ENCODE results near the gene SPINT2. TPM values are rescaled to one million over a fixed set of nuclear protein-coding genes. Genes with fewer than 3 reads are reported as not detected.

Gene SPINT2
- total RNA-seq, 1 donor from 2014 or later = 1.6 TPM

- H3K27me3 ChIP-seq (ENCODE audit: control insufficient read depth in 3 of 3, insufficient read depth in 3 of 3, low read length in 3 of 3) = peaks cover 2 to 13% (median 12%) of the 10 kb centered on the region in 3 donors
- H3K9me3 ChIP-seq (ENCODE audit: control insufficient read depth in 3 of 3, low read length in 3 of 3) = no peaks in the 10 kb centered on the region
- H3K4me1 ChIP-seq (ENCODE audit: control insufficient read depth in 3 of 3, insufficient read depth in 3 of 3, low read length in 3 of 3) = no peaks in the 10 kb centered on the region
- H3K9ac ChIP-seq (ENCODE audit: low read depth in 1 of 3, low read length in 3 of 3) = no peak overlapping the region
- no peak overlapping the region for H3K4me3 ChIP-seq (ENCODE audit: low read length in 3 of 3)
- H3K27ac ChIP-seq (ENCODE audit: low read depth, low read length) = no peak overlapping the region
- H3K36me3 ChIP-seq (ENCODE audit: control insufficient read depth in 3 of 3, insufficient read depth in 3 of 3, low read length in 3 of 3) = no peaks in the 10 kb centered on the region
Observed at GRCh38 chr19:38234615-38235014, 29.8 kb upstream of the SPINT2 start.

GRCh38 chr19:38239816-38240215 lies 24.6 kb upstream of the SPINT2 start:
- peaks cover 0 to 5% (median 4%) of the 10 kb centered on the region in 3 donors for H3K27me3 ChIP-seq (ENCODE audit: control insufficient read depth in 3 of 3, insufficient read depth in 3 of 3, low read length in 3 of 3)
- no peaks in the 10 kb centered on the region for H3K36me3 ChIP-seq (ENCODE audit: control insufficient read depth in 3 of 3, insufficient read depth in 3 of 3, low read length in 3 of 3)
- no peak overlapping the region for H3K27ac ChIP-seq (ENCODE audit: low read depth, low read length)
- no peak overlapping the region for H3K4me3 ChIP-seq (ENCODE audit: low read length in 3 of 3)
- H3K9me3 ChIP-seq (ENCODE audit: control insufficient read depth in 3 of 3, low read length in 3 of 3) = no peaks in the 10 kb centered on the region
- H3K9ac ChIP-seq (ENCODE audit: low read depth in 1 of 3, low read length in 3 of 3) = no peak overlapping the region
- H3K4me1 ChIP-seq (ENCODE audit: control insufficient read depth in 3 of 3, insufficient read depth in 3 of 3, low read length in 3 of 3) = peaks cover 0 to 8% (median 1%) of the 10 kb centered on the region in 3 donors

GRCh38 chr19:38243279-38243673 lies 21.1 kb upstream of the SPINT2 start:
- no peaks in the 10 kb centered on the region for H3K36me3 ChIP-seq (ENCODE audit: control insufficient read depth in 3 of 3, insufficient read depth in 3 of 3, low read length in 3 of 3)
- H3K27me3 ChIP-seq (ENCODE audit: control insufficient read depth in 3 of 3, insufficient read depth in 3 of 3, low read length in 3 of 3) = peaks cover 0 to 6% (median 4%) of the 10 kb centered on the region in 3 donors
- H3K27ac ChIP-seq (ENCODE audit: low read depth, low read length) = no peak overlapping the region
- H3K9me3 ChIP-seq (ENCODE audit: control insufficient read depth in 3 of 3, low read length in 3 of 3) = no peaks in the 10 kb centered on the region
- H3K4me1 ChIP-seq (ENCODE audit: control insufficient read depth in 3 of 3, insufficient read depth in 3 of 3, low read length in 3 of 3) = peaks cover 0 to 11% (median 7%) of the 10 kb centered on the region in 3 donors
- H3K4me3 ChIP-seq (ENCODE audit: low read length in 3 of 3) = no peak overlapping the region
- H3K9ac ChIP-seq (ENCODE audit: low read depth in 1 of 3, low read length in 3 of 3) = no peak overlapping the region

- peaks cover 0 to 2% (median 0%) of the 10 kb centered on the region in 3 donors for H3K27me3 ChIP-seq (ENCODE audit: control insufficient read depth in 3 of 3, insufficient read depth in 3 of 3, low read length in 3 of 3)
- H3K36me3 ChIP-seq (ENCODE audit: control insufficient read depth in 3 of 3, insufficient read depth in 3 of 3, low read length in 3 of 3) = no peaks in the 10 kb centered on the region
- H3K4me1 ChIP-seq (ENCODE audit: control insufficient read depth in 3 of 3, insufficient read depth in 3 of 3, low read length in 3 of 3) = peaks cover 0 to 11% (median 8%) of the 10 kb centered on the region in 3 donors
- no peaks in the 10 kb centered on the region for H3K9me3 ChIP-seq (ENCODE audit: control insufficient read depth in 3 of 3, low read length in 3 of 3)
- no peak overlapping the region for H3K9ac ChIP-seq (ENCODE audit: low read depth in 1 of 3, low read length in 3 of 3)
- H3K4me3 ChIP-seq (ENCODE audit: low read length in 3 of 3) = no peak overlapping the region
- H3K27ac ChIP-seq (ENCODE audit: low read depth, low read length) = no peak overlapping the region
Observed at GRCh38 chr19:38245826-38246498, 18.4 kb upstream of the SPINT2 start.

GRCh38 chr19:38247126-38247525 lies 17.2 kb upstream of the SPINT2 start:
- Histone ChIP-seq H3K4me1 (ENCODE audit: control insufficient read depth in 3 of 3, insufficient read depth in 3 of 3, low read length in 3 of 3) (peaks cover 6 to 15% (median 15%) of the 10 kb centered on the region in 3 donors), H3K27me3 (ENCODE audit: control insufficient read depth in 3 of 3, insufficient read depth in 3 of 3, low read length in 3 of 3) (peaks cover 0 to 10% (median 0%) of the 10 kb centered on the region in 3 donors), H3K9me3 (ENCODE audit: control insufficient read depth in 3 of 3, low read length in 3 of 3) (no peaks in the 10 kb centered on the region), H3K4me3 (ENCODE audit: low read length in 3 of 3) (no peak overlapping the region), H3K27ac (ENCODE audit: low read depth, low read length) (no peak overlapping the region), H3K9ac (ENCODE audit: low read depth in 1 of 3, low read length in 3 of 3) (no peak overlapping the region), H3K36me3 (ENCODE audit: control insufficient read depth in 3 of 3, insufficient read depth in 3 of 3, low read length in 3 of 3) (no peaks in the 10 kb centered on the region)

GRCh38 chr19:38247734-38248268 lies 16.6 kb upstream of the SPINT2 start:
- Histone ChIP-seq H3K27me3 (ENCODE audit: control insufficient read depth in 3 of 3, insufficient read depth in 3 of 3, low read length in 3 of 3) (peaks cover 4 to 15% (median 6%) of the 10 kb centered on the region in 3 donors), H3K9ac (ENCODE audit: low read depth in 1 of 3, low read length in 3 of 3) (no peak overlapping the region), H3K4me1 (ENCODE audit: control insufficient read depth in 3 of 3, insufficient read depth in 3 of 3, low read length in 3 of 3) (peaks cover 12 to 18% (median 15%) of the 10 kb centered on the region in 3 donors), H3K36me3 (ENCODE audit: control insufficient read depth in 3 of 3, insufficient read depth in 3 of 3, low read length in 3 of 3) (no peaks in the 10 kb centered on the region), H3K4me3 (ENCODE audit: low read length in 3 of 3) (no peak overlapping the region), H3K9me3 (ENCODE audit: control insufficient read depth in 3 of 3, low read length in 3 of 3) (no peaks in the 10 kb centered on the region), H3K27ac (ENCODE audit: low read depth, low read length) (no peak overlapping the region)

GRCh38 chr19:38248421-38248820 lies 16.0 kb upstream of the SPINT2 start:
- H3K4me1 ChIP-seq (ENCODE audit: control insufficient read depth in 3 of 3, insufficient read depth in 3 of 3, low read length in 3 of 3) = peaks cover 13 to 21% (median 15%) of the 10 kb centered on the region in 3 donors
- H3K4me3 ChIP-seq (ENCODE audit: low read length in 3 of 3) = no peak overlapping the region
- H3K27ac ChIP-seq (ENCODE audit: low read depth, low read length) = no peak overlapping the region
- no peaks in the 10 kb centered on the region for H3K9me3 ChIP-seq (ENCODE audit: control insufficient read depth in 3 of 3, low read length in 3 of 3)
- peaks cover 4 to 15% (median 12%) of the 10 kb centered on the region in 3 donors for H3K27me3 ChIP-seq (ENCODE audit: control insufficient read depth in 3 of 3, insufficient read depth in 3 of 3, low read length in 3 of 3)
- H3K9ac ChIP-seq (ENCODE audit: low read depth in 1 of 3, low read length in 3 of 3) = no peak overlapping the region
- no peaks in the 10 kb centered on the region for H3K36me3 ChIP-seq (ENCODE audit: control insufficient read depth in 3 of 3, insufficient read depth in 3 of 3, low read length in 3 of 3)

- H3K4me3 ChIP-seq (ENCODE audit: low read length in 3 of 3) = no peak overlapping the region
- H3K27ac ChIP-seq (ENCODE audit: low read depth, low read length) = peak overlapping the region; percentile 86
- H3K9me3 ChIP-seq (ENCODE audit: control insufficient read depth in 3 of 3, low read length in 3 of 3) = no peaks in the 10 kb centered on the region
- H3K4me1 ChIP-seq (ENCODE audit: control insufficient read depth in 3 of 3, insufficient read depth in 3 of 3, low read length in 3 of 3) = peaks cover 17 to 20% (median 17%) of the 10 kb centered on the region in 3 donors
- no peaks in the 10 kb centered on the region for H3K36me3 ChIP-seq (ENCODE audit: control insufficient read depth in 3 of 3, insufficient read depth in 3 of 3, low read length in 3 of 3)
- peaks cover 6 to 21% (median 21%) of the 10 kb centered on the region in 3 donors for H3K27me3 ChIP-seq (ENCODE audit: control insufficient read depth in 3 of 3, insufficient read depth in 3 of 3, low read length in 3 of 3)
- peak overlapping the region in 1 of 3 donors; percentile 35 for H3K9ac ChIP-seq (ENCODE audit: low read depth in 1 of 3, low read length in 3 of 3)
Observed at GRCh38 chr19:38250428-38250820, 13.9 kb upstream of the SPINT2 start.

GRCh38 chr19:38250821-38251563 lies 13.4 kb upstream of the SPINT2 start:
- H3K27me3 ChIP-seq (ENCODE audit: control insufficient read depth in 3 of 3, insufficient read depth in 3 of 3, low read length in 3 of 3) = peaks cover 9 to 27% (median 25%) of the 10 kb centered on the region in 3 donors
- no peaks in the 10 kb centered on the region for H3K9me3 ChIP-seq (ENCODE audit: control insufficient read depth in 3 of 3, low read length in 3 of 3)
- peak overlapping the region; percentile 86 for H3K27ac ChIP-seq (ENCODE audit: low read depth, low read length)
- peaks cover 17 to 20% (median 17%) of the 10 kb centered on the region in 3 donors for H3K4me1 ChIP-seq (ENCODE audit: control insufficient read depth in 3 of 3, insufficient read depth in 3 of 3, low read length in 3 of 3)
- H3K9ac ChIP-seq (ENCODE audit: low read depth in 1 of 3, low read length in 3 of 3) = peak overlapping the region; percentile 0 to 68 (median 33)
- H3K4me3 ChIP-seq (ENCODE audit: low read length in 3 of 3) = peak overlapping the region in 1 of 3 donors; percentile 0
- H3K36me3 ChIP-seq (ENCODE audit: control insufficient read depth in 3 of 3, insufficient read depth in 3 of 3, low read length in 3 of 3) = no peaks in the 10 kb centered on the region
